ENCODE measurements around the gene NRAP. TPM values are rescaled to one million over a fixed set of nuclear protein-coding genes. Genes with fewer than 3 reads are reported as not detected.

Gene NRAP
- polyA plus RNA-seq, 1 donor (not counting 4 experiments of a cell fraction or from before 2014, with no cell fraction given) = not detected

DNA sequence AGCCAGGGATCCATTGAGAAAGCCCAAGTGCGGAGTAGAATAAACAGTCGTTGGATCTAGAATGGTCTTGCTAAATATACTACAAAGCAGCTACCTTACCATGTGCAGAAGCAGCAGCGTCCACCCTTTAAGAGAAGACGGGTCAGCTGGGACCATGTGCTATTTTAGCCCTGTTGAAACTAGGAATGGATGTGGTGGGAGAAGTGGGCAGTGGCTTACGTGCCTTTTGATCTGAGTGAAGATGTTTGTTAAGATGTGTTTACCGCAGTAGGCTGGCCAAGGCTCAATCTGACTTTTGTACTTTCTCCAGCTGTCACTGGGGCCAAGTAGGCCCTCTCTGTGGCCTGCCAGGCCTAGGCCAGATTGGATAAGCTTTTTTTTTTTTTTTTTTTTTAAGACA is 101.8 kb downstream of the NRAP start:
- H3K79me2 ChIP-seq (ENCODE audit: control insufficient read depth, insufficient read depth, low read length) = no peaks in the 10 kb centered on the region
- dilution Hi-C loops (cut with MboI; ENCODE audit: extremely low pct_ligation_motif_present, low sequenced_read_pairs) = no loop called here
- TF ChIP-seq, protein P1, sequence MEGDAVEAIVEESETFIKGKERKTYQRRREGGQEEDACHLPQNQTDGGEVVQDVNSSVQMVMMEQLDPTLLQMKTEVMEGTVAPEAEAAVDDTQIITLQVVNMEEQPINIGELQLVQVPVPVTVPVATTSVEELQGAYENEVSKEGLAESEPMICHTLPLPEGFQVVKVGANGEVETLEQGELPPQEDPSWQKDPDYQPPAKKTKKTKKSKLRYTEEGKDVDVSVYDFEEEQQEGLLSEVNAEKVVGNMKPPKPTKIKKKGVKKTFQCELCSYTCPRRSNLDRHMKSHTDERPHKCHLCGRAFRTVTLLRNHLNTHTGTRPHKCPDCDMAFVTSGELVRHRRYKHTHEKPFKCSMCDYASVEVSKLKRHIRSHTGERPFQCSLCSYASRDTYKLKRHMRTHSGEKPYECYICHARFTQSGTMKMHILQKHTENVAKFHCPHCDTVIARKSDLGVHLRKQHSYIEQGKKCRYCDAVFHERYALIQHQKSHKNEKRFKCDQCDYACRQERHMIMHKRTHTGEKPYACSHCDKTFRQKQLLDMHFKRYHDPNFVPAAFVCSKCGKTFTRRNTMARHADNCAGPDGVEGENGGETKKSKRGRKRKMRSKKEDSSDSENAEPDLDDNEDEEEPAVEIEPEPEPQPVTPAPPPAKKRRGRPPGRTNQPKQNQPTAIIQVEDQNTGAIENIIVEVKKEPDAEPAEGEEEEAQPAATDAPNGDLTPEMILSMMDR (optimal IDR thresholded peaks at IDR 0.05 in 1 of 3, IDR thresholded peaks at IDR 0.05 in 1 of 3, conservative IDR thresholded peaks at IDR 0.05 in 1 of 3; ENCODE audit: extremely low read depth in 1 of 3, insufficient read depth in 2 of 3, low read length in 3 of 3) = no peak
- no peak for TF ChIP-seq EZH2 (IDR thresholded peaks at IDR 0.05; ENCODE audit: low read length)
- H3K4me1 ChIP-seq (ENCODE audit: control insufficient read depth, extremely low read depth, insufficient read depth, low read length) = no peaks in the 10 kb centered on the region
- H3K9me3 ChIP-seq (ENCODE audit: control insufficient read depth, low read depth, low read length) = no peaks in the 10 kb centered on the region
- DNase-seq (ENCODE audit: low read depth, low spot score) (no peak), FAIRE-seq (no peak)
- H3K27me3 ChIP-seq (ENCODE audit: control insufficient read depth, extremely low read depth, insufficient read depth, low read length) = peaks cover 22% of the 10 kb centered on the region
- no peaks in the 10 kb centered on the region for H3K36me3 ChIP-seq (ENCODE audit: control insufficient read depth in 2 of 2, extremely low read depth in 1 of 2, insufficient read depth in 2 of 2, low read length in 2 of 2)
- H3K4me3 ChIP-seq (ENCODE audit: control insufficient read depth in 2 of 3, extremely low read depth in 1 of 3, insufficient read depth in 2 of 3, low read depth in 1 of 3, low read length in 3 of 3) = no peak overlapping the region
- no peaks in the 10 kb centered on the region for H4K20me1 ChIP-seq (ENCODE audit: control insufficient read depth, extremely low read depth, insufficient read depth, low read length)
- H3K9ac ChIP-seq (ENCODE audit: control insufficient read depth, extremely low read depth, insufficient read depth, low read length) = no peak overlapping the region
- H3K4me2 ChIP-seq (ENCODE audit: control insufficient read depth, extremely low read depth, insufficient read depth, low read depth, low read length) = no peak overlapping the region
- no peak overlapping the region for H2AFZ ChIP-seq (ENCODE audit: control insufficient read depth, low read length)
- H3K9me1 ChIP-seq (ENCODE audit: control insufficient read depth, extremely low read depth, insufficient read depth, low read length) = no peaks in the 10 kb centered on the region
- H3K27ac ChIP-seq (ENCODE audit: control insufficient read depth, insufficient read depth, low read length) = no peak overlapping the region

DNA sequence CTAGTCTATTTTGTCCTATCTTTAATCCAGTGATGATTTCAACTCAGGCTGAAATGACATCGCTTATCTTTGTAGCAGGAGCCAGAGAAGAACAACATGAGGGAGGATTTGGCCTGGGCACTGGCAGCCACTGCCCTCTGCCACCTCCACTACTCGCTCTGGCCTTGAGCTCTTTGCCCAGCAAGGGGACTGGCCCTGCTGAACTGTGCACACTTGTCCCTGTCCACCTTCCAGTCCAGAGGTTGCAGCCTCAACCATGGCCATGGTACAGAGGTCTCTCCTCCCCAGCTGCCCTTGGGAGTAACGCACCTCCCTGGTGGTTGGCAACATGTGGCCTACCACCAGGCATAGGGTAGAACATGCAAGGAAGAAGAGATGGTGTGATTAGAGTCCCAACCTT is 102.6 kb downstream of the NRAP start:
- Histone ChIP-seq H3K4me2 (ENCODE audit: control insufficient read depth, extremely low read depth, insufficient read depth, low read depth, low read length) (no peak overlapping the region), H3K9me1 (ENCODE audit: control insufficient read depth, extremely low read depth, insufficient read depth, low read length) (no peaks in the 10 kb centered on the region), H2AFZ (ENCODE audit: control insufficient read depth, low read length) (no peak overlapping the region), H3K9me3 (ENCODE audit: control insufficient read depth, low read depth, low read length) (no peaks in the 10 kb centered on the region), H3K27ac (ENCODE audit: control insufficient read depth, insufficient read depth, low read length) (no peak overlapping the region), H3K36me3 (ENCODE audit: control insufficient read depth in 2 of 2, extremely low read depth in 1 of 2, insufficient read depth in 2 of 2, low read length in 2 of 2) (no peaks in the 10 kb centered on the region), H3K4me1 (ENCODE audit: control insufficient read depth, extremely low read depth, insufficient read depth, low read length) (no peaks in the 10 kb centered on the region), H3K27me3 (ENCODE audit: control insufficient read depth, extremely low read depth, insufficient read depth, low read length) (peaks cover 22% of the 10 kb centered on the region), H3K79me2 (ENCODE audit: control insufficient read depth, insufficient read depth, low read length) (no peaks in the 10 kb centered on the region), H3K4me3 (ENCODE audit: control insufficient read depth in 2 of 3, extremely low read depth in 1 of 3, insufficient read depth in 2 of 3, low read depth in 1 of 3, low read length in 3 of 3) (no peak overlapping the region), H4K20me1 (ENCODE audit: control insufficient read depth, extremely low read depth, insufficient read depth, low read length) (no peaks in the 10 kb centered on the region), H3K9ac (ENCODE audit: control insufficient read depth, extremely low read depth, insufficient read depth, low read length) (no peak overlapping the region)
- dilution Hi-C loops (cut with MboI; ENCODE audit: extremely low pct_ligation_motif_present, low sequenced_read_pairs) = no loop called here
- TF ChIP-seq, protein P1 (optimal IDR thresholded peaks at IDR 0.05 in 1 of 3, IDR thresholded peaks at IDR 0.05 in 1 of 3, conservative IDR thresholded peaks at IDR 0.05 in 1 of 3; ENCODE audit: extremely low read depth in 1 of 3, insufficient read depth in 2 of 3, low read length in 3 of 3) = no peak
- TF ChIP-seq EZH2 (IDR thresholded peaks at IDR 0.05; ENCODE audit: low read length) = no peak
- no peak for DNase-seq (ENCODE audit: low read depth, low spot score)
- no peak for FAIRE-seq
